HL-60/S4 (cell line): ENCODE results near the gene REEP6.
"Not testable (repeated sequence)": the region's sequence is repeated elsewhere in the genome, so short reads cannot be mapped to it uniquely, and the experiment has no call there.

Source experiments
- in situ Hi-C: fragments of 300-500 bp; cut with MboI; formaldehyde crosslinking; loops from 2 replicates; pipeline ENCODE4 v1.14.3; 2022; ENCODE audit warnings: low sequenced_read_pairs

REEP6 gene

GRCh38 chr19:1488282-1488601 lies 2.7 kb upstream of the REEP6 start:
- in situ Hi-C loops, result no loop called here

GRCh38 chr19:1489463-1490310 lies 1.3 kb upstream of the REEP6 start:
- in situ Hi-C loops, result no loop called here

GRCh38 chr19:1490311-1491113 lies 469 bp upstream of the REEP6 start, which contains the start of gene PCSK4:
TSS of gene PCSK4 (minus strand) at chr19:1490350. CDS start at chr19:1490346, 4 bp downstream.
- in situ Hi-C loops, result no loop called here

GRCh38 chr19:1491849-1492170 lies 829 bp downstream of the REEP6 start:
- in situ Hi-C loops, result no loop called here

- in situ Hi-C loops, result no loop called here
Observed at GRCh38 chr19:1492474-1493006, 1.6 kb downstream of the REEP6 start.

- in situ Hi-C loops, result no loop called here
Observed at GRCh38 chr19:1494115-1494815, 3.3 kb downstream of the REEP6 start.

GRCh38 chr19:1495051-1495798 lies 4.2 kb downstream of the REEP6 start:
- in situ Hi-C loops, result no loop called here

GRCh38 chr19:1495799-1496713 lies 5.1 kb downstream of the REEP6 start:
- in situ Hi-C loops, result no loop called here

- in situ Hi-C loops, result no loop called here
Observed at GRCh38 chr19:1496714-1497577, 6.0 kb downstream of the REEP6 start.

- in situ Hi-C loops, result no loop called here
Observed at GRCh38 chr19:1497578-1498235, 6.7 kb downstream of the REEP6 start.

GRCh38 chr19:1499231-1499630 lies 8.2 kb downstream of the REEP6 start:
- in situ Hi-C loops, result not testable (repeated sequence)

- in situ Hi-C loops, result no loop called here
Observed at GRCh38 chr19:1501200-1501595, 10.2 kb downstream of the REEP6 start.

GRCh38 chr19:1502433-1503088 lies 11.6 kb downstream of the REEP6 start:
- in situ Hi-C loops, result no loop called here

- in situ Hi-C loops, result no loop called here
Observed at GRCh38 chr19:1503089-1503924, 12.3 kb downstream of the REEP6 start.

- in situ Hi-C loops, result no loop called here
Observed at GRCh38 chr19:1503925-1504773, 13.2 kb downstream of the REEP6 start.

GRCh38 chr19:1505012-1505411 lies 14.0 kb downstream of the REEP6 start:
- in situ Hi-C loops, result no loop called here
